Measurements from ENCODE around the gene GPR63.

Gene GPR63

GRCh38 chr6:96821034-96821433 lies 16.2 kb downstream of the GPR63 start:
- DNase-seq (ENCODE audit: low read depth in 3 of 3) = no peak

- no peak for DNase-seq (ENCODE audit: low read depth in 3 of 3)
These were observed 20.9 kb downstream of the GPR63 start for GRCh38 chr6:96816301-96816817.

- DNase-seq (ENCODE audit: low read depth in 3 of 3) = no peak
These were observed 22.7 kb downstream of the GPR63 start for GRCh38 chr6:96814625-96815024.

- no peak for DNase-seq (ENCODE audit: low read depth in 3 of 3)
These were observed 25.1 kb downstream of the GPR63 start for GRCh38 chr6:96812077-96812703.

- no peak for DNase-seq (ENCODE audit: low read depth in 3 of 3)
These were observed 25.6 kb downstream of the GPR63 start for GRCh38 chr6:96811670-96812069.

GRCh38 chr6:96811136-96811535 lies 26.1 kb downstream of the GPR63 start:
- DNase-seq (ENCODE audit: low read depth in 3 of 3) = no peak

GRCh38 chr6:96809119-96809518 lies 28.2 kb downstream of the GPR63 start:
- DNase-seq (ENCODE audit: low read depth in 3 of 3) = no peak

- no peak for DNase-seq (ENCODE audit: low read depth in 3 of 3)
These were observed 34.2 kb downstream of the GPR63 start for GRCh38 chr6:96803106-96803481.

GRCh38 chr6:96795481-96795880 lies 41.8 kb downstream of the GPR63 start:
- no peak for DNase-seq (ENCODE audit: low read depth in 3 of 3)

- DNase-seq (ENCODE audit: low read depth in 3 of 3) = no peak
These were observed 42.3 kb downstream of the GPR63 start for GRCh38 chr6:96794980-96795379.

- DNase-seq (ENCODE audit: low read depth in 3 of 3) = no peak
These were observed 44.6 kb downstream of the GPR63 start for GRCh38 chr6:96792561-96793190.

- no peak for DNase-seq (ENCODE audit: low read depth in 3 of 3)
These were observed 47.4 kb downstream of the GPR63 start for GRCh38 chr6:96789871-96790270.

- DNase-seq (ENCODE audit: low read depth in 3 of 3) = no peak
These were observed 49.3 kb downstream of the GPR63 start for GRCh38 chr6:96787846-96788580.

GRCh38 chr6:96786336-96786735 lies 50.9 kb downstream of the GPR63 start:
- no peak for DNase-seq (ENCODE audit: low read depth in 3 of 3)

- DNase-seq (ENCODE audit: low read depth in 3 of 3) = no peak
These were observed 52.6 kb downstream of the GPR63 start for GRCh38 chr6:96784650-96785049.

- DNase-seq (ENCODE audit: low read depth in 3 of 3) = no peak
These were observed 54.0 kb downstream of the GPR63 start for GRCh38 chr6:96783307-96783706.

GRCh38 chr6:96781557-96781956 lies 55.7 kb downstream of the GPR63 start:
- DNase-seq (ENCODE audit: low read depth in 3 of 3) = no peak

GRCh38 chr6:96777113-96777512 lies 60.2 kb downstream of the GPR63 start:
- DNase-seq (ENCODE audit: low read depth in 3 of 3) = no peak

GRCh38 chr6:96775727-96776400 lies 61.4 kb downstream of the GPR63 start:
- no peak for DNase-seq (ENCODE audit: low read depth in 3 of 3)

GRCh38 chr6:96766769-96767168 lies 70.5 kb downstream of the GPR63 start:
- no peak for DNase-seq (ENCODE audit: low read depth in 3 of 3)

GRCh38 chr6:96762599-96762998 lies 74.7 kb downstream of the GPR63 start:
- DNase-seq (ENCODE audit: low read depth in 3 of 3) = no peak

- DNase-seq (ENCODE audit: low read depth in 3 of 3) = no peak
These were observed 75.5 kb downstream of the GPR63 start for GRCh38 chr6:96761794-96762193.
